ENCODE results near the gene ATG5.

GRCh38 chr6:106170030-106170791 lies 155.3 kb downstream of the ATG5 start:
- TF ChIP-seq CTCF (IDR thresholded peaks at IDR 0.05; ENCODE audit: low read depth, low read length) (peak; percentile 35), EZH2phosphoT487 (IDR thresholded peaks at IDR 0.05; ENCODE audit: low read depth) (no peak)
